HEK293 (cell line): Measurements from ENCODE around the gene SUPT3H.

Experiments used
- CTCF ChIA-PET: fragments of 350-600 bp; formaldehyde crosslinking; extraction: SDS; loops from one replicate; lab custom pipeline; 2021; ENCODE audit warnings: antibody characterized with exemption; lab: Yijun Ruan, JAX
- POLR2A ChIA-PET: fragments of 300-600 bp; formaldehyde crosslinking; extraction: SDS; loops from one replicate; lab custom pipeline; 2020; ENCODE audit warnings: antibody characterized with exemption, inconsistent platforms; lab: Yijun Ruan, JAX
- H3K27ac ChIP-seq: fragments of 200-500 bp; sonication (Bioruptor generic); 2 replicates; pipeline ENCODE4 v1.5.1; 2014; ENCODE audit warnings: low read depth, low read length, control low read depth, inconsistent platforms; ENCODE audit errors: extremely low read depth
- H3K36me3 ChIP-seq, 2 experiments: fragments of 200-500 bp in 1 of 2; sonication (Bioruptor generic) in 1 of 2; 1 replicate in 1 of 2; 2 replicates in 1 of 2; pipeline ENCODE4 v1.5.1; 2014 to 2017; ENCODE audit warnings: inconsistent platforms in 2 of 2, low read length in 2 of 2; ENCODE audit not compliant: control insufficient read depth in 2 of 2, insufficient read depth in 1 of 2
- H3K4me1 ChIP-seq: fragments of 200-500 bp; sonication (Bioruptor generic); 2 replicates; pipeline ENCODE4 v1.5.1; 2014; ENCODE audit warnings: mild to moderate bottlenecking, low read length, inconsistent platforms; ENCODE audit not compliant: control insufficient read depth, insufficient read depth
- H3K4me3 ChIP-seq: 2 replicates; pipeline ENCODE4 v1.5.1; 2011; ENCODE audit warnings: low read depth, mild to moderate bottlenecking, control low read depth, low read length, moderate library complexity
- H3K9me3 ChIP-seq: fragments of 200-500 bp; sonication (Bioruptor generic); 2 replicates; pipeline ENCODE4 v1.5.1; 2014; ENCODE audit warnings: low read depth, low read length, inconsistent platforms; ENCODE audit not compliant: control insufficient read depth, insufficient read depth
- ATF2 ChIP-seq: fragments of 450-650 bp; formaldehyde crosslinking; IDR thresholded peaks from 2 replicates; pipeline ENCODE4 v1.5.1; 2016; ENCODE audit warnings: missing biosample characterization, missing genetic modification characterization, low read depth
- EGR2 ChIP-seq: fragments of 450-650 bp; formaldehyde crosslinking; IDR thresholded peaks from 2 replicates; pipeline ENCODE4 v1.5.1; 2016; ENCODE audit warnings: low read depth, missing biosample characterization, missing genetic modification characterization
- PRDM1 ChIP-seq: fragments of 450-650 bp; formaldehyde crosslinking; IDR thresholded peaks from 2 replicates; pipeline ENCODE4; 2016; ENCODE audit warnings: missing biosample characterization, missing genetic modification characterization
- PRDM6 ChIP-seq: fragments of 450-650 bp; formaldehyde crosslinking; IDR thresholded peaks from 2 replicates; pipeline ENCODE4 v1.5.1; 2017; ENCODE audit warnings: missing biosample characterization, missing genetic modification characterization
- REPIN1 ChIP-seq: fragments of 450-650 bp; formaldehyde crosslinking; IDR thresholded peaks from 2 replicates; pipeline ENCODE4 v1.5.1; 2017; ENCODE audit warnings: missing biosample characterization, missing genetic modification characterization, low read depth
- TCF7L2 ChIP-seq: IDR thresholded peaks from 2 replicates; pipeline ENCODE4 v1.6.1; 2011; ENCODE audit warnings: low read depth, mild to moderate bottlenecking, inconsistent platforms, low read length, moderate library complexity, borderline replicate concordance
- WT1 ChIP-seq: fragments of 450-650 bp; formaldehyde crosslinking; IDR thresholded peaks from 2 replicates; pipeline ENCODE4 v1.5.1; 2016; ENCODE audit warnings: missing biosample characterization, missing genetic modification characterization
- ZBTB11 ChIP-seq: fragments of 450-650 bp; formaldehyde crosslinking; conservative IDR thresholded peaks from 2 replicates; pipeline ENCODE4 v1.5.1; 2016; ENCODE audit warnings: low read depth, missing biosample characterization, missing genetic modification characterization
- ZBTB48 ChIP-seq: fragments of 450-650 bp; formaldehyde crosslinking; IDR thresholded peaks from 2 replicates; pipeline ENCODE4 v1.5.1; 2016; ENCODE audit warnings: missing biosample characterization, missing genetic modification characterization
- ZBTB49 ChIP-seq: fragments of 450-650 bp; formaldehyde crosslinking; IDR thresholded peaks from 2 replicates; pipeline ENCODE4 v1.5.1; 2016; ENCODE audit warnings: missing biosample characterization, missing genetic modification characterization, low read depth
- ZFP3 ChIP-seq: fragments of 450-650 bp; formaldehyde crosslinking; IDR thresholded peaks from 2 replicates; pipeline ENCODE4 v1.5.1; 2016; ENCODE audit warnings: low read depth, missing biosample characterization, missing genetic modification characterization
- ZFP69B ChIP-seq: fragments of 450-650 bp; formaldehyde crosslinking; IDR thresholded peaks from 2 replicates; pipeline ENCODE4 v1.5.1; 2016; ENCODE audit warnings: missing biosample characterization, missing genetic modification characterization
- ZNF121 ChIP-seq: fragments of 450-650 bp; formaldehyde crosslinking; IDR thresholded peaks from 2 replicates; pipeline ENCODE4 v1.5.1; 2016; ENCODE audit warnings: missing biosample characterization, missing genetic modification characterization
- ZNF157 ChIP-seq: fragments of 450-650 bp; formaldehyde crosslinking; IDR thresholded peaks from 2 replicates; pipeline ENCODE4 v1.5.1; 2016; ENCODE audit warnings: missing biosample characterization, missing genetic modification characterization
- ZNF18 ChIP-seq: fragments of 450-650 bp; formaldehyde crosslinking; IDR thresholded peaks from 2 replicates; pipeline ENCODE4 v1.5.1; 2016; ENCODE audit warnings: missing biosample characterization, missing genetic modification characterization
- ZNF211 ChIP-seq: fragments of 450-650 bp; formaldehyde crosslinking; IDR thresholded peaks from 2 replicates; pipeline ENCODE4 v1.5.1; 2016; ENCODE audit warnings: low read depth, missing biosample characterization, missing genetic modification characterization
- ZNF324 ChIP-seq: fragments of 450-650 bp; formaldehyde crosslinking; IDR thresholded peaks from 2 replicates; pipeline ENCODE4 v1.5.1; 2016; ENCODE audit warnings: missing biosample characterization, missing genetic modification characterization
- ZNF416 ChIP-seq: fragments of 450-650 bp; formaldehyde crosslinking; IDR thresholded peaks from 2 replicates; pipeline ENCODE4 v1.5.1; 2016; ENCODE audit warnings: missing biosample characterization, missing genetic modification characterization
- ZNF521 ChIP-seq: fragments of 450-650 bp; formaldehyde crosslinking; IDR thresholded peaks from 2 replicates; pipeline ENCODE4 v1.5.1; 2017; ENCODE audit warnings: missing biosample characterization, mild to moderate bottlenecking, missing genetic modification characterization
- ZNF561 ChIP-seq: fragments of 450-650 bp; IDR thresholded peaks from 2 replicates; pipeline ENCODE4 v1.5.1; 2018; ENCODE audit warnings: missing biosample characterization, missing genetic modification characterization, borderline replicate concordance
- ZNF623 ChIP-seq: fragments of 450-650 bp; formaldehyde crosslinking; IDR thresholded peaks from 2 replicates; pipeline ENCODE4 v1.5.1; 2016; ENCODE audit warnings: missing biosample characterization, missing genetic modification characterization
- ZSCAN16 ChIP-seq: fragments of 450-650 bp; formaldehyde crosslinking; IDR thresholded peaks from 2 replicates; pipeline ENCODE4 v1.5.1; 2016; ENCODE audit warnings: missing biosample characterization, missing genetic modification characterization
- TF ChIP-seq, protein P1 (sequence below): fragments of 450-650 bp; formaldehyde crosslinking; IDR thresholded peaks from 2 replicates; pipeline ENCODE4 v1.5.1; 2016; ENCODE audit warnings: missing biosample characterization, missing genetic modification characterization, borderline replicate concordance

The SUPT3H gene

DNA sequence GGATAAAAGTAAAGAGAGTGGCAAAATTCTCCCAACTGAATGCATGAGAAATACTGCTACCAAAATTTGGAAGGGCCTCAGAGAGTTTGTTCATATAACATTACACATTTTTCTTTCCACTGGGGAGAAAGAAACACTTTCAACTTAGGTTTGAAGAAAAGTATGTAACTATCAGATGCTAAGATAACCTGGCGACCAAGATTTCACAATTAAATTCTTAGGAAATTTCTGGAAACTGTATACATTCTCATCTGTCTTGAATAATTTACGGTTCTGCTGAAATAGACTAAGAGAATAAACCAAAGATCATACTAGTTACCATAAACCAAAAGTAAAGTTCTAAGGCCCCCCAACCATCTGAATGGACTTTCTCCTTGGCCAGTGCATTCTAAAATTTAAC is 462.6 kb downstream of the SUPT3H start (continued):
- TF ChIP-seq ATF2 (no peak), ZNF623 (tag by site-specific recombination) (no peak), ZNF561 (tag by site-specific recombination) (no peak), ZNF121 (no peak), EGR2 (no peak), ZNF416 (no peak), ZBTB48 (tag by site-specific recombination) (no peak)

- H3K4me3 ChIP-seq, result no peak overlapping the region
- ChIA-PET CTCF (interaction anchor here (1.2 kb wide), 1 partner anchor 259 kb away, joined by 4 read pairs; no protein-coding TSS in a partner anchor), POLR2A (no interaction called here)
- TF ChIP-seq ZFP69B (tag by site-specific recombination) (no peak), ZNF521 (no peak), PRDM6 (tag by site-specific recombination) (no peak), PRDM1 (tag by site-specific recombination) (no peak)
- no peaks in the 10 kb centered on the region; the same call in 1 of the 2 replicates for H3K4me1 ChIP-seq
- H3K9me3 ChIP-seq, result no peaks in the 10 kb centered on the region
- H3K27ac ChIP-seq, result no peak overlapping the region
- H3K36me3 ChIP-seq, result no peaks in the 10 kb centered on the region
Observed at GRCh38 chr6:44914141-44914540, 463.6 kb downstream of the SUPT3H start.

DNA sequence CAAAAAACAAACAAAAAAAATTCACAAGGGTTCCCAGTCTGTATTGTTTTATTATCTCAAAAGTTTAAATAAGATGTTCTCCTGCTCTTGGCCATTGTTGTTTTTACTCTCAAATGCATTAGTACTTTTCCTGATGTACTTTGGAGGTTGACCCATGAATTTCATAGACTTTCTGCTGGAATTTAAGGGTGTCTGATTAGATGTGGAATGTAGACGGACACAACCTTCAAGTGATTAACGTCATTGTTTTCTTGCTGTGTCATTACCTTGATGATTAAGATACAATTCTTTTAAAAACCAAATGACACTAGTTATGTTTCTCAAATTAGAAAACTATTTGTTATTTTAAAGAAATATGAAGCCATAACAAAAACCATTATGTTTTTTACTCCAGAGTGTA is 471.0 kb downstream of the SUPT3H start:
- H3K4me3 ChIP-seq, result no peak overlapping the region
- no peaks in the 10 kb centered on the region for H3K4me1 ChIP-seq
- H3K36me3 ChIP-seq, result no peaks in the 10 kb centered on the region
- ChIA-PET POLR2A (no interaction called here), CTCF (no interaction called here)
- H3K9me3 ChIP-seq, result no peaks in the 10 kb centered on the region
- no peak overlapping the region for H3K27ac ChIP-seq
- no peak for TF ChIP-seq REPIN1 (tag by site-specific recombination)
- TF ChIP-seq ZSCAN16 (tag by site-specific recombination), result no peak
- no peak for TF ChIP-seq ZNF211 (tag by site-specific recombination)
- TF ChIP-seq ZNF324 (tag by site-specific recombination), result no peak
- TF ChIP-seq TCF7L2, result no peak
- no peak for TF ChIP-seq ZNF157 (tag by site-specific recombination)
- TF ChIP-seq, protein P1, sequence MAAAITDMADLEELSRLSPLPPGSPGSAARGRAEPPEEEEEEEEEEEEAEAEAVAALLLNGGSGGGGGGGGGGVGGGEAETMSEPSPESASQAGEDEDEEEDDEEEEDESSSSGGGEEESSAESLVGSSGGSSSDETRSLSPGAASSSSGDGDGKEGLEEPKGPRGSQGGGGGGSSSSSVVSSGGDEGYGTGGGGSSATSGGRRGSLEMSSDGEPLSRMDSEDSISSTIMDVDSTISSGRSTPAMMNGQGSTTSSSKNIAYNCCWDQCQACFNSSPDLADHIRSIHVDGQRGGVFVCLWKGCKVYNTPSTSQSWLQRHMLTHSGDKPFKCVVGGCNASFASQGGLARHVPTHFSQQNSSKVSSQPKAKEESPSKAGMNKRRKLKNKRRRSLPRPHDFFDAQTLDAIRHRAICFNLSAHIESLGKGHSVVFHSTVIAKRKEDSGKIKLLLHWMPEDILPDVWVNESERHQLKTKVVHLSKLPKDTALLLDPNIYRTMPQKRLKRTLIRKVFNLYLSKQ (tag by site-specific recombination), result no peak
- TF ChIP-seq ZNF121, result no peak
- TF ChIP-seq ZBTB49, result no peak
- no peak for TF ChIP-seq ZBTB11 (tag by site-specific recombination)
- TF ChIP-seq ZFP3 (tag by site-specific recombination), result no peak
- no peak for TF ChIP-seq ZNF18 (tag by site-specific recombination)
- TF ChIP-seq WT1 (tag by site-specific recombination), result no peak
